ENCODE measurements around the gene ALDH1L1.
"Not testable (repeated sequence)": the region's sequence is repeated elsewhere in the genome, so short reads cannot be mapped to it uniquely, and the experiment has no call there.

ALDH1L1 gene

GRCh38 chr3:126104028-126104635 lies 76.3 kb downstream of the ALDH1L1 start:
- no peak for DNase-seq

GRCh38 chr3:126103121-126104027 lies 77.0 kb downstream of the ALDH1L1 start:
- DNase-seq = no peak

GRCh38 chr3:126102530-126102951 lies 77.8 kb downstream of the ALDH1L1 start:
- DNase-seq = no peak

- DNase-seq = no peak
These were observed 78.4 kb downstream of the ALDH1L1 start for GRCh38 chr3:126102011-126102410.

- DNase-seq = no peak
These were observed 78.8 kb downstream of the ALDH1L1 start for GRCh38 chr3:126101521-126101982.

- no peak for DNase-seq
These were observed 79.6 kb downstream of the ALDH1L1 start for GRCh38 chr3:126100634-126101301.

- no peak for DNase-seq
These were observed 80.1 kb downstream of the ALDH1L1 start for GRCh38 chr3:126100269-126100633.

GRCh38 chr3:126098391-126098858 lies 82.0 kb downstream of the ALDH1L1 start:
- DNase-seq = no peak

GRCh38 chr3:126097801-126098200 lies 82.6 kb downstream of the ALDH1L1 start:
- no peak for DNase-seq

GRCh38 chr3:126096274-126096673 lies 84.1 kb downstream of the ALDH1L1 start:
- not testable (repeated sequence) for DNase-seq

GRCh38 chr3:126092128-126092527 lies 88.3 kb downstream of the ALDH1L1 start:
- not testable (repeated sequence) for DNase-seq

- DNase-seq = peak; percentile 5
These were observed 92.7 kb downstream of the ALDH1L1 start for GRCh38 chr3:126087552-126088175.

- no peak for DNase-seq
These were observed 94.5 kb downstream of the ALDH1L1 start for GRCh38 chr3:126085841-126086240.

- no peak for DNase-seq
These were observed 95.1 kb downstream of the ALDH1L1 start for GRCh38 chr3:126085276-126085675.

- DNase-seq = peak; percentile 56
These were observed 95.6 kb downstream of the ALDH1L1 start for GRCh38 chr3:126084768-126085180.

- DNase-seq = peak; percentile 83
These were observed 96.2 kb downstream of the ALDH1L1 start, which contains the start of gene SLC41A3 for GRCh38 chr3:126083913-126084767. Gene SLC41A3, minus strand, starts transcription at chr3:126084124. Its CDS starts 15,905 bp downstream, at chr3:126068219.

GRCh38 chr3:126083511-126083912 lies 96.9 kb downstream of the ALDH1L1 start:
- DNase-seq = peak; percentile 47

GRCh38 chr3:126083138-126083445 lies 97.3 kb downstream of the ALDH1L1 start:
- DNase-seq = no peak

GRCh38 chr3:126082362-126083137 lies 97.8 kb downstream of the ALDH1L1 start:
- DNase-seq = no peak

- DNase-seq = peak; percentile 15
These were observed 98.6 kb downstream of the ALDH1L1 start for GRCh38 chr3:126081618-126082361.
